ENCODE results near the gene SLC24A3. TPM values are rescaled to one million over a fixed set of nuclear protein-coding genes. Genes with fewer than 3 reads are reported as not detected.

SLC24A3 gene
- total and polyA plus RNA-seq, 5 donors: 0.57 to 1.1 (median 0.76) TPM

DNA sequence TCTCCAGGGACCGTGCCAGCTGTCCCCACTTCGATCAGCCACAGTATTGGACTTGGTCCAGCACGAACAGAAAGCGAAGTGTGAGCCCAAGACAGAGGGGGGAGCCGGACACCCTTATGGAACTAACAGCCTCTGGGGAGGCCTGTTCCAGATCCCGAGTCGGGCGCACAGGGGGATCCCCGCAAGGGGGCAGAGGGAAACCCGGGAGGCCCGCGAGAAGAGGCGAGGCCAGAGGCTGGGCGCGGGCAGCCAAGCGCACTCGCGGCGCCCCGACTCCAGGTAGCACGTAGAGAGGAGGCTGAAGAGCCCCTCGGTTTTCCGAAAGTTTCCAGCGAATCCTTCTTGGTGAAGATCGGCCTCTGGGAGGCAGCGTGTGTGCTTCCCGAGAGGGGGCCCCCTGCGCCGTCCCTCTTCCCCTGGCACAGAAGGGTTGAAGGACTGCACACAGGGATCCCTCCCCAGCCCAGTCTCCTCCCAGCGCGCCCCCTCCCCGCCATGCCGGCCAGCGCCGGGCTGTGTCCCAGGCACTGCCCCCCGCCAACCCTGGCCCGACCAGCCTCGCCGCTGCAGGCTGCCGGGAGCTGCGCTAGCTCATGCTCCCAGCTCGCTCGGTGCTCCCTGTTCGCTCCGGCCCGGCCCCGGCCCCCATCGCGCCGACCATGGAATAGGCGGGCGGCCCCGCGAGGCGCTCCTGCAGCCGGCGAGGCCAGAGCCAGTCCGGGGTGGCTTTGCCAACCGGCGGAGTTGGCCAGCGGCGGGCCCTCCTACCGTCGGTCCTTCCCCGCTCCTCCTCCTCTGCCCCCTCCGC is 577 bp upstream of the SLC24A3 start:
- Histone ChIP-seq H3K27ac (ENCODE audit: low read length) (no peak overlapping the region), H3K4me3 (ENCODE audit: low read length) (peak overlapping the region; percentile 58), H3K27me3 (ENCODE audit: control insufficient read depth, insufficient read depth) (peaks cover 3% of the 10 kb centered on the region), H3K4me1 (ENCODE audit: control insufficient read depth, insufficient read depth, low read length) (no peaks in the 10 kb centered on the region), H3K9me3 (ENCODE audit: control insufficient read depth, low read length) (no peaks in the 10 kb centered on the region)
- ATAC-seq (peak; percentile 39 to 60), DNase-seq (peak; percentile 37 to 69 (median 64))
- WGBS: 2% methylated on average over 66 of the region's 66 CpGs
- intact Hi-C loops (cut with DNase I): loop anchor here in 1 of 4 donors (10.0 kb wide), 1 partner anchor 193 kb away; no protein-coding TSS in a partner anchor

DNA sequence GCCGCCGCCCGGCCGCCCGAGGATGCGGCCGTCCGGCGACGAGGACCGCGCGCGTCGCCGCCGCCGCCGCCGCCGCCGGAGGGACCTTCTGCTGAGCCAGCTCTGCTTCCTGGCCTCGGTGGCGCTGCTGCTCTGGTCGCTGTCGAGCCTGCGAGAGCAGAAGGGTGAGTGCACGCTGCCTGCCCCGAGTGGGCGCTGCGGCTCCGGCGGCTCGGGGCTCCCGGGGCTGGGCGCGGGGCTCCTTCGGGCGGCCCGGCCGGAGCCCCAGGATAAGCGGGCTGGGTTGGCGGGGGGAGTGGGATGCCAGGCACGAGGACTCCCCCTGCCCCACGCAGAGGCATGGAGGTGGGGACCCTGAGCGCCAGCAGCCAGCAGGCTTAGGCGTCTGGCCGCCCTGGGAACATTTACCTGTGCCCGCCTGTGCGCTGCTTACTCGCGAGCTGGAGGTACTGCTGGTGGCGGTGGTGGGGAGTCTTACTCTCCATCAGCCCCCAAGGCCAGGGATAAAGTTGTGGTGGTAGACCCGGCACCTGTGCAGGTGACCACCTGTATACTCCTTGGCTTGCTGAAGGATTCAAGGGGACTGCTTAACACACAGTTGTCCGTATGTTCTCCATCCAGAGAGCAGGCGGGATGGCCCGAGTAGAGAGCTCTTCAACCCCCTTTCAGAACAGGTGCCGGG is 520 bp downstream of the SLC24A3 start:
- Histone ChIP-seq H3K9me3 (ENCODE audit: control insufficient read depth, low read length) (no peaks in the 10 kb centered on the region), H3K4me1 (ENCODE audit: control insufficient read depth, insufficient read depth, low read length) (no peaks in the 10 kb centered on the region), H3K27ac (ENCODE audit: low read length) (no peak overlapping the region), H3K4me3 (ENCODE audit: low read length) (peak overlapping the region; percentile 58), H3K27me3 (ENCODE audit: control insufficient read depth, insufficient read depth) (peaks cover 3% of the 10 kb centered on the region)
- intact Hi-C loops (cut with DNase I): loop anchor here in 1 of 4 donors (10.0 kb wide), 1 partner anchor 192 kb away; no protein-coding TSS in a partner anchor
- DNase-seq (peak; percentile 78 to 90 (median 89)), ATAC-seq (peak; percentile 85 to 87)
- WGBS: 5% methylated on average over 58 of the region's 58 CpGs

DNA sequence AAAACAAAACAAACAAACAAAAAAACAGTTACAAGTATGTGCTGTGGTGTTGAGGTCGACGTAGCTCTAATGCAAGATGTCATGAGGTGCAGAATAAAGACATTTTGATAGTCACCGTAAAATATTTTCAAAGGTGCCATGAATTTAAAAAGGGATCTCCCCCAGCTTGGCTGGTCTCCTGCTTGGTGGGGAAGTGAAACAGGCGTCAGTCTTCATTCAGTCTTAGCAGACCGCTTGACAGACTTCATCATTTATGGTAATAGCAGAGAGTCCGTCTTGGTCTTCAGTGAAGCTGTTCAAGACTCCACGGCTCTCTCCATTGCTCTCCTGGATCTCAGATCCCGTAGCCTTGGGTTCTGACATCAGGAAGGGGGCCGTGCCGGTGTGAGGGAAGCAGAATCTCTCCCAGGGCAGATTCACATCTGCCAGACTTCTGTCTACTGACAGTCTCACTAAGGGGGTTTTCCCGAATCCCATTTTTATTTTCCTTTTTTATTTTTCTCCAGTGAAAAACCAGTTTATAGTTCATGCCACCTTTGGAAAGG is 1.6 kb downstream of the SLC24A3 start:
- DNase-seq: no peak
- intact Hi-C loops (cut with DNase I): loop anchor here in 1 of 4 donors (10.0 kb wide), 1 partner anchor 191 kb away; no protein-coding TSS in a partner anchor
- H3K9me3 ChIP-seq (ENCODE audit: control insufficient read depth, low read length): no peaks in the 10 kb centered on the region
- 73% methylated on average over 11 of the region's 11 CpGs for WGBS
- H3K27me3 ChIP-seq (ENCODE audit: control insufficient read depth, insufficient read depth): peaks cover 3% of the 10 kb centered on the region
- no peaks in the 10 kb centered on the region for H3K4me1 ChIP-seq (ENCODE audit: control insufficient read depth, insufficient read depth, low read length)
- ATAC-seq: no peak
- no peak overlapping the region for H3K4me3 ChIP-seq (ENCODE audit: low read length)
- no peak overlapping the region for H3K27ac ChIP-seq (ENCODE audit: low read length)

DNA sequence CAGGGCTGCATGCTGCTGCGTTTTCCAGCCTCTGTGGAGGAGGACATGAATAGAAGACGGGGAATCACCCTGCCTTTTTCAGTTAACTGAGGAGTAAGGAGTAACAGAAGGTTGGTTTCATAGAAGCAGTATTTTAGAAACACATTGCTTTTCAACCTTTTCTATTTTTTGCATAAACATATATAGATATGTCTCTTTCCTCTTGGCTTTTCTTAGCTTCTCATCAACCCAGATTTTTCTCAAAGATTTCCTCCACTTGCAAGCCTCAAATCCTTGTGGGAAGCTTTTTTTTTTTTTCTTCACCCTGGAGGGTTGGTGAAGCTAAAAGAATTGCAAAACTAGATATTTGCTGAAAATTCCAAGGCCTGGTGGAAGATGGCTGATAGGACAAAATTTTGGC is 6.0 kb downstream of the SLC24A3 start:
- DNase-seq (no peak), ATAC-seq (no peak)
- WGBS: 68% methylated on average over 2 of the region's 2 CpGs
- Histone ChIP-seq H3K27me3 (ENCODE audit: control insufficient read depth, insufficient read depth) (peaks cover 3% of the 10 kb centered on the region), H3K27ac (ENCODE audit: low read length) (no peak overlapping the region), H3K4me3 (ENCODE audit: low read length) (no peak overlapping the region), H3K4me1 (ENCODE audit: control insufficient read depth, insufficient read depth, low read length) (no peaks in the 10 kb centered on the region), H3K9me3 (ENCODE audit: control insufficient read depth, low read length) (no peaks in the 10 kb centered on the region)
- intact Hi-C loops (cut with DNase I): loop anchor here in 1 of 4 donors (10.0 kb wide), 1 partner anchor 186 kb away; no protein-coding TSS in a partner anchor

DNA sequence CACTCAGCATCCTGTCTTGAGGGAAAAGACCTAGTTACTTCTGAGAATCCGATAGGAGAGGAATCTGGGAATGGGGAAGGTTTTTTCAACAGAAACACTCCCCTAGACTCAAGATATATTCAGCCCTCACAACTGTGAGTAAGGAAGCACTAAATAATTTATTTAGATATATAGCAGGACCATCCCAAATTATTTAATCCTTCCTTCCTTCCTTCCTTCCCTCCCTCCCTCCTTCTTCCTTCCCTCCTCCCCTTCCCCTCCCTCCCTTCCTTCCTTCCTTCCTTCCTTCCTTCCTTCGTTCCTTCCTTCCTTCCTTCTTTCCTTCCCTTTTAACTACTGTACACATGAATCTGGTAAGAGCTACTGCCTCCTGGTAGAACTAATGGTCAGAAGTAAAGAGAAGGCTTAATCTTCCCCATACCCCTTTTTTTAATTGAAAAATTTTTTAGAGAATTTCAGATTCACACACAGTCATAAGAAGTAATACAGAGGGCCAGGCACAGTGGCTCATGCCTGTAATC is 10.1 kb downstream of the SLC24A3 start:
- intact Hi-C loops (cut with DNase I): no loop called here
- WGBS: 74% methylated on average over 2 of the region's 2 CpGs

DNA sequence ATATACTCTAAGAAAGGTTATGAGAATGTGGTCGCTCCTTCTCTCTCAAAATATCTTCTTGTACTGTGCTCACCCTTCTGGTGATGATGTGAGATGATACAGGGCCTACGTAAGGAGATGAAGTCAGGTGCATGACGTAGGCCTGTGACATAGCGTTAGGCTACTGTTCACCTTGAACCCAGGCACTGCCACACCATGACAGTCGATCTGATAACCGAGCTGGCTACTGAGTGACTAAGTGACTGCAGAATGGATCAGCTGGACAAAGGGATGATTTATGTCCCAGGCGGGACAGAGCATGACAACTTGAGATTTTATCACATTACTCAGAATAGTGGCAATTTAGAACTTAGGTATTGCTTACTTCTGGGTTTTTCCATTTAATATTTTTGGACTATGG is 11.2 kb downstream of the SLC24A3 start:
- no peaks in the 10 kb centered on the region for H3K4me1 ChIP-seq (ENCODE audit: control insufficient read depth, insufficient read depth, low read length)
- no peak overlapping the region for H3K27ac ChIP-seq (ENCODE audit: low read length)
- intact Hi-C loops (cut with DNase I): no loop called here
- H3K27me3 ChIP-seq (ENCODE audit: control insufficient read depth, insufficient read depth): no peaks in the 10 kb centered on the region
- no peak overlapping the region for H3K4me3 ChIP-seq (ENCODE audit: low read length)
- 83% methylated on average over 7 of the region's 7 CpGs for WGBS
- ATAC-seq: no peak
- H3K9me3 ChIP-seq (ENCODE audit: control insufficient read depth, low read length): no peaks in the 10 kb centered on the region
- no peak for DNase-seq

More for the DNA sequence above, 10.1 kb downstream of the SLC24A3 start:
- Histone ChIP-seq H3K27me3 (ENCODE audit: control insufficient read depth, insufficient read depth) (no peaks in the 10 kb centered on the region), H3K27ac (ENCODE audit: low read length) (no peak overlapping the region), H3K4me1 (ENCODE audit: control insufficient read depth, insufficient read depth, low read length) (no peaks in the 10 kb centered on the region), H3K4me3 (ENCODE audit: low read length) (no peak overlapping the region), H3K9me3 (ENCODE audit: control insufficient read depth, low read length) (no peaks in the 10 kb centered on the region)
- ATAC-seq (no peak), DNase-seq (no peak)

DNA sequence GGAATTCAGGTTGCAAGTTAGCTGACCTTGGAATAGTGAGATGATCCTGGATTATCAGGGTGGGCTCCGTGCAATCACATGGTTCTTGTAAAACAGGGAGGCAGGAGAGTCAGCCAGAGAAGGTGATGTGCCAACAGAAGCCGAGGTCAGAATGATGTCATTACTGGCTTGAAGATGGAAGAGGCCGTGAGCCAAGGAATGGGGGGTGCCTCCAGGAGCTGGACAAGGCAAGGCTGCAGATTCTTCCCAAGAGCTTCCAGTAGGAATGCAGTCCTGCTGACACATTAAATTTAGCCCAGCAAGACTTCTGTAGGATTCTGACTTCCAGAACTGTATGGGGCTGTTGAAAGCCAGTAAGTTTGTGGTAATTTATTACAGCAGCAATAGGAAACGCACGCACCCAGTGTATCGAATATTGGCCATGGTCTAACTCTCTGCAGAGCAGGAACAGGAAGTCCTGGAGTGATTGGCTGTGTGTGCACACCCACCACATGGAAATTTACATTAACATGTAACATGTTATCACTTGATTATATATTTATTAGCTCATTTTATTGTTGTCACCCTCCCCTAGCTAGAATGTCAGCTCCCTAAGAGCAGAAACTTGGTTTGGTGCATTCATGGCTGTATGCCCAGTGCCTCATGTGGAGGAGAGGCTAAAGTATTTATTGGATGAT is 19.1 kb downstream of the SLC24A3 start:
- Histone ChIP-seq H3K4me1 (ENCODE audit: control insufficient read depth, insufficient read depth, low read length) (no peaks in the 10 kb centered on the region), H3K9me3 (ENCODE audit: control insufficient read depth, low read length) (no peaks in the 10 kb centered on the region), H3K27ac (ENCODE audit: low read length) (no peak overlapping the region), H3K27me3 (ENCODE audit: control insufficient read depth, insufficient read depth) (no peaks in the 10 kb centered on the region), H3K4me3 (ENCODE audit: low read length) (no peak overlapping the region)
- 63% methylated on average over 6 of the region's 6 CpGs for WGBS
- DNase-seq: peak in 1 of 3 donors; percentile 57
- intact Hi-C loops (cut with DNase I): no loop called here
- peak; percentile 21 to 31 for ATAC-seq

DNA sequence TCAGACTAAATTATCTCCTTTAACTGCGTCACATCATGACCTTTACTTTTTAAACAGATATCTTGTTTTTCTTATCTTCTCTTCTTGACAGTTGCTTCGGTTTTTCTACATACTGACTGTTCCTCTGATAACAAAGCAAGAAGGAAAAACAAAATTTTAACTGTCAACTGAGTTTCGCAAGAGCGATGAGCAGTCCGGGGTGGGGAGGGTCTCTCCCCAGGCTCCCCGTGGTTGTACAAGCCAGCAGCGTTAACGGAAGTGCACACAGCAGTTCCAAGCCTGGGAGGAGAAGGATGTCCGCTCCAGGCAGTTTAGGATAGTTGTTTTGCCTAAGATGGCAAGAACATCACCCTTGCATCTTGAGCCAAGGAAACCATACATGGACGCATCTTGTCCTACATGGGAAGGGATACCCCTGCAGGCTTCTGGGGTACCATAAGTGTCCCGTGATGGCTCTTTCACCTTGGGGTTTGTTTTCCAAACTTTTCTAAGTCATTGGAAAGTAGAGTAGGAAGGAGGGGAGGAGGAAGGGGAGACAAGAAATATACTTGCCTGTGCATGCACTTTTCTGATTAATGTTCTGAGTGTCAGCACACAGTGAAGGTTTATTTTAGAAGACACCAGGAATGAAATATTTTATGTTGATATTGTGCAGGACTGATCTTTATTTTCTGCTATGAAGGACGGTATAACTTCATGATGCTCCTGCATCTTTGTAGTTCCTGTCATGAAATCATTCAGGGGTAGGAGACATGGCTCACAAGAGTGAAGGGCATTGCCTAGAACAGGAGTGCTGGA is 20.8 kb downstream of the SLC24A3 start:
- Histone ChIP-seq H3K27ac (ENCODE audit: low read length) (no peak overlapping the region), H3K27me3 (ENCODE audit: control insufficient read depth, insufficient read depth) (no peaks in the 10 kb centered on the region), H3K9me3 (ENCODE audit: control insufficient read depth, low read length) (no peaks in the 10 kb centered on the region), H3K4me3 (ENCODE audit: low read length) (no peak overlapping the region), H3K4me1 (ENCODE audit: control insufficient read depth, insufficient read depth, low read length) (no peaks in the 10 kb centered on the region)
- intact Hi-C loops (cut with DNase I): no loop called here
- 40% methylated on average over 12 of the region's 12 CpGs for WGBS
- ATAC-seq (peak; percentile 73 to 77), DNase-seq (no peak)

DNA sequence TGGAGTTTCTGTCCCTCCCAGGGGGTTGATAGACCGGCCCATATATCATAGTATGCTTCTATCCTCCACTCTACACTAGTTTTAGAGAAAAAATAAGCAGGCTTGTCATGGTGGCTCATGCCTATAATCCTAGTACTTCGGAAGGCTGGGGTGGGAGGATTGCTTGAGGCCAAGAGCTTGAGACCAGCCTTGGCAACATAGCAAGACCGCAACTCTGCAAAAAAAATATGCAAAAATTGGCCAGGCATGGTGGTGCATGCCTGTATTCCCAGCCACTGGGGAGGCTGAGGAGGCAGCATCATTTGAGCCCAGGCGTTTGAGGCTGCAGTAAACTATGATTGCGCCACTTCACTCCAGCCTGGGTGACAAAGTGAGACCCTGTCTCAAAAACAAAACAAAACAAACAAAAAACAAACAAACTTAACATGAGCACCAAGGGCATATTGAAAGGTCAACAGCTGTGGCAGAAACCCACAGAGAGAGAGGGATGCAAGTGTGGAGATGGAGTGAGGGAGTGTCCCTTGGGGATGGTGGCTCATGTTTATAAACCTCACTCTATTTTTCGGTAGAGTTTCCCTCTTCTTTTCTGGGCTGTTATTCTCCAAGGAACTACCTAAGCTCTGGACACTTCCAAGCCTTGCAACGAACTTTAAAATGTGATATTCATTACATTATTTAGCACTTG is 24.1 kb downstream of the SLC24A3 start:
- no peaks in the 10 kb centered on the region for H3K27me3 ChIP-seq (ENCODE audit: control insufficient read depth, insufficient read depth)
- intact Hi-C loops (cut with DNase I): no loop called here
- H3K9me3 ChIP-seq (ENCODE audit: control insufficient read depth, low read length): no peaks in the 10 kb centered on the region
- no peaks in the 10 kb centered on the region for H3K4me1 ChIP-seq (ENCODE audit: control insufficient read depth, insufficient read depth, low read length)
- no peak overlapping the region for H3K27ac ChIP-seq (ENCODE audit: low read length)
- H3K4me3 ChIP-seq (ENCODE audit: low read length): no peak overlapping the region
- DNase-seq (no peak), ATAC-seq (no peak)
- 81% methylated on average over 7 of the region's 7 CpGs for WGBS

Measured in right cardiac atrium (tissue), 5 donors.